HEK293 (cell line): Measurements from ENCODE around the gene ERG.

Experiments used
- CTCF ChIA-PET: fragments of 350-600 bp; formaldehyde crosslinking; extraction: SDS; loops from one replicate; lab custom pipeline; 2021; ENCODE audit warnings: antibody characterized with exemption; lab: Yijun Ruan, JAX
- POLR2A ChIA-PET: fragments of 300-600 bp; formaldehyde crosslinking; extraction: SDS; loops from one replicate; lab custom pipeline; 2020; ENCODE audit warnings: antibody characterized with exemption, inconsistent platforms; lab: Yijun Ruan, JAX
- H3K27ac ChIP-seq: fragments of 200-500 bp; sonication (Bioruptor generic); 2 replicates; pipeline ENCODE4 v1.5.1; 2014; ENCODE audit warnings: low read depth, low read length, control low read depth, inconsistent platforms; ENCODE audit errors: extremely low read depth
- H3K36me3 ChIP-seq, 2 experiments: fragments of 200-500 bp in 1 of 2; sonication (Bioruptor generic) in 1 of 2; 1 replicate in 1 of 2; 2 replicates in 1 of 2; pipeline ENCODE4 v1.5.1; 2014 to 2017; ENCODE audit warnings: inconsistent platforms in 2 of 2, low read length in 2 of 2; ENCODE audit not compliant: control insufficient read depth in 2 of 2, insufficient read depth in 1 of 2
- H3K4me1 ChIP-seq: fragments of 200-500 bp; sonication (Bioruptor generic); 2 replicates; pipeline ENCODE4 v1.5.1; 2014; ENCODE audit warnings: mild to moderate bottlenecking, low read length, inconsistent platforms; ENCODE audit not compliant: control insufficient read depth, insufficient read depth
- H3K4me3 ChIP-seq: 2 replicates; pipeline ENCODE4 v1.5.1; 2011; ENCODE audit warnings: low read depth, mild to moderate bottlenecking, control low read depth, low read length, moderate library complexity
- H3K9me3 ChIP-seq: fragments of 200-500 bp; sonication (Bioruptor generic); 2 replicates; pipeline ENCODE4 v1.5.1; 2014; ENCODE audit warnings: low read depth, low read length, inconsistent platforms; ENCODE audit not compliant: control insufficient read depth, insufficient read depth
- KLF16 ChIP-seq: fragments of 450-650 bp; formaldehyde crosslinking; IDR thresholded peaks from 2 replicates; pipeline ENCODE4 v1.5.1; 2017; ENCODE audit warnings: missing biosample characterization, missing genetic modification characterization
- MZF1 ChIP-seq: fragments of 450-650 bp; formaldehyde crosslinking; IDR thresholded peaks from 2 replicates; pipeline ENCODE4 v1.5.1; 2017; ENCODE audit warnings: missing biosample characterization, missing genetic modification characterization, borderline replicate concordance
- SCRT2 ChIP-seq: fragments of 450-650 bp; formaldehyde crosslinking; IDR thresholded peaks from 2 replicates; pipeline ENCODE4 v1.5.1; 2016; ENCODE audit warnings: missing biosample characterization, missing genetic modification characterization
- YY2 ChIP-seq: fragments of 450-650 bp; formaldehyde crosslinking; IDR thresholded peaks from 2 replicates; pipeline ENCODE4 v1.5.1; 2016; ENCODE audit warnings: missing biosample characterization, missing genetic modification characterization
- ZBTB11 ChIP-seq: fragments of 450-650 bp; formaldehyde crosslinking; conservative IDR thresholded peaks from 2 replicates; pipeline ENCODE4 v1.5.1; 2016; ENCODE audit warnings: low read depth, missing biosample characterization, missing genetic modification characterization
- ZBTB17 ChIP-seq: fragments of 450-650 bp; formaldehyde crosslinking; IDR thresholded peaks from 2 replicates; pipeline ENCODE4 v1.5.1; 2016; ENCODE audit warnings: missing biosample characterization, missing genetic modification characterization
- ZNF10 ChIP-seq: fragments of 450-650 bp; formaldehyde crosslinking; IDR thresholded peaks from 2 replicates; pipeline ENCODE4 v1.5.1; 2017; ENCODE audit warnings: missing biosample characterization, missing genetic modification characterization
- ZNF398 ChIP-seq: fragments of 450-650 bp; formaldehyde crosslinking; IDR thresholded peaks from 2 replicates; pipeline ENCODE4 v1.5.1; 2017; ENCODE audit warnings: missing biosample characterization, missing genetic modification characterization
- ZNF404 ChIP-seq: fragments of 450-650 bp; formaldehyde crosslinking; IDR thresholded peaks from 2 replicates; pipeline ENCODE4 v1.5.1; 2017; ENCODE audit warnings: missing biosample characterization, missing genetic modification characterization
- ZNF433 ChIP-seq: fragments of 450-650 bp; formaldehyde crosslinking; IDR thresholded peaks from 2 replicates; pipeline ENCODE4 v1.5.1; 2016; ENCODE audit warnings: missing biosample characterization, missing genetic modification characterization, low read depth
- ZNF48 ChIP-seq: fragments of 450-650 bp; formaldehyde crosslinking; IDR thresholded peaks from 2 replicates; pipeline ENCODE4 v1.5.1; 2016; ENCODE audit warnings: missing biosample characterization, missing genetic modification characterization
- ZNF76 ChIP-seq: fragments of 450-650 bp; formaldehyde crosslinking; IDR thresholded peaks from 2 replicates; pipeline ENCODE4; 2016; ENCODE audit warnings: low read depth, missing biosample characterization, missing genetic modification characterization, borderline replicate concordance
- TF ChIP-seq, protein P1 (sequence below): fragments of 450-650 bp; formaldehyde crosslinking; IDR thresholded peaks from 2 replicates; pipeline ENCODE4 v1.5.1; 2016; ENCODE audit warnings: missing biosample characterization, missing genetic modification characterization, borderline replicate concordance

The ERG gene

GRCh38 chr21:38444691-38445090 is 53.6 kb downstream of the ERG start:
- Histone ChIP-seq H3K27ac (no peak overlapping the region), H3K4me3 (no peak overlapping the region), H3K36me3 (no peaks in the 10 kb centered on the region), H3K9me3 (no peaks in the 10 kb centered on the region), H3K4me1 (no peaks in the 10 kb centered on the region)
- POLR2A ChIA-PET, result no interaction called here
- TF ChIP-seq MZF1 (tag by site-specific recombination) (no peak), ZNF404 (no peak), ZNF433 (no peak), ZBTB11 (tag by site-specific recombination) (no peak), ZNF76 (no peak), ZBTB17 (tag by site-specific recombination) (no peak)
- TF ChIP-seq, protein P1, sequence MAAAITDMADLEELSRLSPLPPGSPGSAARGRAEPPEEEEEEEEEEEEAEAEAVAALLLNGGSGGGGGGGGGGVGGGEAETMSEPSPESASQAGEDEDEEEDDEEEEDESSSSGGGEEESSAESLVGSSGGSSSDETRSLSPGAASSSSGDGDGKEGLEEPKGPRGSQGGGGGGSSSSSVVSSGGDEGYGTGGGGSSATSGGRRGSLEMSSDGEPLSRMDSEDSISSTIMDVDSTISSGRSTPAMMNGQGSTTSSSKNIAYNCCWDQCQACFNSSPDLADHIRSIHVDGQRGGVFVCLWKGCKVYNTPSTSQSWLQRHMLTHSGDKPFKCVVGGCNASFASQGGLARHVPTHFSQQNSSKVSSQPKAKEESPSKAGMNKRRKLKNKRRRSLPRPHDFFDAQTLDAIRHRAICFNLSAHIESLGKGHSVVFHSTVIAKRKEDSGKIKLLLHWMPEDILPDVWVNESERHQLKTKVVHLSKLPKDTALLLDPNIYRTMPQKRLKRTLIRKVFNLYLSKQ (tag by site-specific recombination), result no peak
- CTCF ChIA-PET, result no interaction called here

DNA sequence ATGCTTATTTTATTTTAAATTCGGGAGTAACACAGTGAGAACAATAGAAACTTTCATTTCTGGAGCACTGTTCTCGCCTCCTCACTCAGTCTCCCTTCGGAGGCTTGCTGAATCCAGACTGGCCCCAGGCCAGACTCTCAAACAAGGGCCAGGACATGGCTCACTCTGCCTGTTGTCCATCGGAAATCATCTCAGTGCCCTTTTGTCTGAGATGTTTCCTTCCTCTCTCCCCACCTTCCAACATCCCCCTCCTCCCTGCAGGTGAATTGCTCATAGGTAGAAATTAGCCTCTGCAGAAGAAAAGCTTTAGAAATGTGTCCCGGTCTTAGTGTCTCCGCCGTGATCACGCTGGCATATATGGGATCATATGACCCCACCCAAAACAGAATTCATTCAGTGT is 55.2 kb downstream of the ERG start:
- CTCF ChIA-PET, result no interaction called here
- H3K4me3 ChIP-seq, result no peak overlapping the region
- TF ChIP-seq YY2 (no peak), ZNF398 (no peak), KLF16 (tag by site-specific recombination) (no peak)
- TF ChIP-seq, all 188 proteins: peak for 0
- POLR2A ChIA-PET, result no interaction called here
- H3K4me1 ChIP-seq, result no peaks in the 10 kb centered on the region
- no peak overlapping the region for H3K27ac ChIP-seq
- H3K9me3 ChIP-seq, result no peaks in the 10 kb centered on the region
- H3K36me3 ChIP-seq, result no peaks in the 10 kb centered on the region

DNA sequence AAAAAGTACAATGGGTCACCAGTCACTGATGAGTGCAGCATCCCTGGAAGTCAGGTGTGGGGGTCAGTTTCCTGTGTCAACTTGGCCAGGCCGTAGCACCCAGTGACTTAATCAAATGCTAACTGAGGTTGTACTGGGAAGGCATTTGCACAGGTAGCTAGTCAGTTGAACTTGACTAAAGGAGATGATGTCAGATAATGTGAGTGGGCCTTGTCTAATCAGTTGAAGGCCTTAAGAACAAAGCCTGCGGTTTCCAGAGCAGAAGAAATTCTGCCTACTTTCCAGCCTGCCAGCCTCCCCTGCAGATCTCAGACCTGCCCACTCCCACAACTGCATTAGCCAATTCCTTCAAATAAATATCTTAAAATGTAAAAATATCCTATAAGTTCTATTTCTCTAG is 57.1 kb downstream of the ERG start:
- Histone ChIP-seq H3K9me3 (no peaks in the 10 kb centered on the region), H3K27ac (no peak overlapping the region), H3K36me3 (no peaks in the 10 kb centered on the region), H3K4me1 (no peaks in the 10 kb centered on the region), H3K4me3 (no peak overlapping the region)
- POLR2A ChIA-PET, result no interaction called here
- CTCF ChIA-PET, result interaction anchor here (0.6 to 1.2 kb wide), 3 partner anchors 84 to 314 kb away, joined by 3 to 4 read pairs (median 3); no protein-coding TSS in a partner anchor
- TF ChIP-seq ZNF48 (tag by site-specific recombination) (no peak), SCRT2 (no peak), ZNF10 (tag by site-specific recombination) (peak; percentile 99)
